ENCODE data around the gene GNG13. TPM values are rescaled to one million over a fixed set of nuclear protein-coding genes. Genes with fewer than 3 reads are reported as not detected.
"Not testable (repeated sequence)": the region's sequence is repeated elsewhere in the genome, so short reads cannot be mapped to it uniquely, and the experiment has no call there.

Gene GNG13
- total RNA-seq, 1 donor from 2014 or later, result not detected

- intact Hi-C loops (cut with micrococcal nuclease), result no loop called here
These were observed 35.6 kb downstream of the GNG13 start for GRCh38 chr16:764848-765487.

- intact Hi-C loops (cut with micrococcal nuclease), result no loop called here
These were observed 36.3 kb downstream of the GNG13 start for GRCh38 chr16:764184-764750.

- intact Hi-C loops (cut with micrococcal nuclease), result no loop called here
These were observed 37.0 kb downstream of the GNG13 start for GRCh38 chr16:763369-764183.

DNA sequence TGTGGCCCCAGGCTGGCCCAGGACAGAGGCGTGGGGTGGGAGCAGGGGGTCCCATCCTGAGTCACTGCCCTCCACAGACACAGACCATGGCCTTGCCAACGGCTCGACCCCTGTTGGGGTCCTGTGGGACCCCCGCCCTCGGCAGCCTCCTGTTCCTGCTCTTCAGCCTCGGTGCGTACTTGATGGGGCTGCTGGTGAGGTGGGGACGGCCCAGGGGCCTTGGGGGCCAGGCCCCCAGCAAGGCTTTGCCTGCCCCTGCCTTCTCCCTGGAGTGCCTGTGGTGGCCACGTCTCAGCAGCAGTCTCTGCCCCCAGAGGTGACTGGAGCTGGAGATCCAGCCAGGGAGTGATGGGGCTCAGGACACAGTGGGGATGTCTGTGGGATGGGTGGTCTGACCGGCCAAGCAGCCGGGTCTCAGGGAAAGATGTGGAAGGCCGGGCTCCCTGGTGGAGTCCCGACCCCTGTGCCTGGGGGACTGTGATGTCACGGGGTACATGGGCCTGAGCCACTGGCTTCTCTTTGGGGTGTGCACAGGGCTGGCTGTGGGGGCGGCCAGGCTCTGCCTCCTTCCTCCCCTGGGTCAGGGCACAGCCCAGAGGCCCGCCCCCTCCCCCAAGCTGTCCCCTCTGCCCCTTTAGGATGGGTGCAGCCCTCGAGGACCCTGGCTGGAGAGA is 37.8 kb downstream of the GNG13 start:
- intact Hi-C loops (cut with micrococcal nuclease), result no loop called here

GRCh38 chr16:761625-762513 is 38.7 kb downstream of the GNG13 start:
- intact Hi-C loops (cut with micrococcal nuclease), result no loop called here

DNA sequence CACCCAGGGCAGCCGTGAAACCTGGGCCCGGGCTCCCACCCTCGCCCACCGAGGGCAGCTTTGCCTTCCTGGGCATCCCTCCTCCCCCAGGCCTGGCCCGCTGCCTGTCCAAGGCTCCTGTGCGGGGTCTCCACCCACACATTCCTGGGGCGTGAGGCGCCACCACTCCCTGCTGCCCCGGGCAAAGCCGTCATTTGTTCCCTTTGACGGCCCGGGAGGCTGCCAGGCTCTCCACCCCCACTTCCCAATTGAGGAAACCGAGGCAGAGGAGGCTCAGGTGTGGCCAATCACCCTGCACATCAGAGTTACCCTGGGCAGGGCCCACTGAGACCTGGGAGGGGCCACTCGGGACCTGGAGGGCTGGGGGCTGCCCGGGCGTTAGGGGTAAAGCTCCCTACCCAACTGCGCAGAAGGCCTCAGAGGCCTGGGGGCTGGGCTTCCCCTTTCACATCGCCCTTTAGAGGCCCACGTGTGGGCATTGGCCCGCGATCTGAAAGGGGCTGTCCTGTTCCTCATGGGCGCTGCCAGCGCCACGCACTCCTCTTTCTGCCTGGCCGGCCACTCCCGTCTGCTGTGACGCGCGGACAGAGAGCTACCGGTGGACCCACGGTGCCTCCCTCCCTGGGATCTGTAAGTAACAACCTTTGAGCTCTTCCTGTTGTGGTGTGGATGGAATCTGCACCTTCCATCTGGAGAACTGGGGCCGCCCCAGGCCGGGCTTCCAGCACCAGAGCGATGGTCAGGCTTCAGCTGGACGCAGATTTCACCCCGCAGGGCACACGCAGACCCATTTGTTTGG is 39.8 kb downstream of the GNG13 start, which contains the start of gene MSLN:
Gene MSLN, plus strand, starts transcription at position 190 of the 799 bp plus-strand sequence. CDS start 1,947 bp downstream, outside the sequence.
- intact Hi-C loops (cut with micrococcal nuclease), result no loop called here

- intact Hi-C loops (cut with micrococcal nuclease), result no loop called here
These were observed 40.5 kb downstream of the GNG13 start for GRCh38 chr16:760065-760464.

DNA sequence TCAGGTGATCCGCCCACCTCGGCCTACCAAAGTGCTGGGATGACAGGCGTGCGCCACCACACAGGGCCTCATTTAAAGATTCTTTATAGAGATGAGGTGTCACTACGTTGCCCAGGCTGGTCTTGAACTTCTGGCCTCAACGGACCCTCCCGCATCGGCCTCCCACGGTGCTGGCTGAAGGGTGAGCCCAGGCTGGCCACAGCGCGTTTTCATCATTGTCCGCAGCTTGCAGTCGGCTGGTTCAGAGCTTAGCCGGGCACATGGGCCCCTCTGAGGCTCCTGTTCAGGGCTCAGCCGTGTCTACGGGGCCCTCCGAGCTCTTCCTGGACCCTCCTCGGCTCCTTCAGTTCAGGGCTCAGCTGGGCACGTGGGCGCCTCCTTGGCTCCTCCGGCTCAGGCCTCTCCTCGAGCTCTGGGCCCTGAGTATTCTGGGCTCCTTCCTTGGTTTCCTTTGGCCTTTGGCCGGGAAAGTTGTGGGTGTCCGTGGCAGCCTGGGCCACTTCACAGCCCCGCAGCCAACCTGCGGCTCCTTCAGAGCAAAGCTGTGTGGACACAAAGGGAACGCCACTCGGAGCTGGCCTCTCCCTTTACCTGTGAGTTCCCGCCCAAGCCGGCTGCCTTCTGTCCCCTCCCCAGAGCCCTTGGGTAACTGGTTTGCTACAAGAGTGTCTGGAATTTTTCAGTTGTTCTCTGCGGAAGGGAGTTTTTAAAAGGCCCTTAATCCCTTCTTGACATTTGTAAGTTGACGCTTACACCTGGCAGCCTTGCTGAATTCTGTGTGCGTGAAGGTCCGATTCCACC is 41.2 kb downstream of the GNG13 start:
- intact Hi-C loops (cut with micrococcal nuclease), result no loop called here

GRCh38 chr16:756428-756827 is 44.1 kb downstream of the GNG13 start:
- intact Hi-C loops (cut with micrococcal nuclease), result no loop called here

DNA sequence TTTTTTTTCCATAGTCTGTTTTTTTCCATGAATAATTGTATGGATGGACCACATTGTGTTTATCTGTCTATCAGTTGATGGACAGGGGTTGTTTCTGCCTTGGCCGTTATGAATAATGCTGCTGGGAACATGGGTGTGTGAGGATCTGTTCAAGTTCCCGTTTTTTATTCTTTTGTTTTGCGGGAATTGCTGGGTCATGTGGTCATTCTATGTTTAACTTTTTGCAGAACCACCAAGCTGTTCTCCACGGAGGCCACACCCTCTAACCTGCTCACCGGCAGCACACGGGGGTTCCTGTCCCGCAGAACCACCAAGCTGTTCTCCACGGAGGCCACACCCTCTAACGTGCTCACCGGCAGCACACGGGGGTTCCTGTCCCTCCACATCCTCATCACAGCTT is 45.9 kb downstream of the GNG13 start:
- intact Hi-C loops (cut with micrococcal nuclease), result no loop called here

DNA sequence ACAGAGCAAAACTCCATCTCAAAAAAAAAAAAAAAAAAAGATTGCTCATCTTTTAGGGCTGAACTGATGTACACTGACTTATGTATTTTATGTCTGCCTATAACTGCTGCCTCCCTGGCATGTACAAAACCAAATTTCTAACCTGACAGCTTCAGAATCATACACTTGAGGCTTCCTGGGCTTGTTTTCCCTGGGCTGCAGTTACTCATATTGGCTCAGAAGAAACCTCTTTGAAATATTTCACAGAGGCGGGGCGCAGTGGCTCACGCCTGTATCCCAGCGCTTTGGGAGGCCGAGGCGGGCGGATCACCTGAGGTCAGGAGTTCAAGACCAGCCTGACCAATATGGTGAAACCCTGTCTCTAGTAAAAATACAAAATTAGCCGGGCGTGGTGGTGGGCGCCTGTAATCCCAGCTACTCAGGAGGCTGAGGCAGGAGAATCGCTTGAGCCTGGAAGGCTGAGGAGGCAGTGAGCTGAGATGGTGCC is 46.4 kb downstream of the GNG13 start:
- intact Hi-C loops (cut with micrococcal nuclease), result not testable (repeated sequence)

GRCh38 chr16:752007-752312 is 48.6 kb downstream of the GNG13 start:
- intact Hi-C loops (cut with micrococcal nuclease), result no loop called here

DNA sequence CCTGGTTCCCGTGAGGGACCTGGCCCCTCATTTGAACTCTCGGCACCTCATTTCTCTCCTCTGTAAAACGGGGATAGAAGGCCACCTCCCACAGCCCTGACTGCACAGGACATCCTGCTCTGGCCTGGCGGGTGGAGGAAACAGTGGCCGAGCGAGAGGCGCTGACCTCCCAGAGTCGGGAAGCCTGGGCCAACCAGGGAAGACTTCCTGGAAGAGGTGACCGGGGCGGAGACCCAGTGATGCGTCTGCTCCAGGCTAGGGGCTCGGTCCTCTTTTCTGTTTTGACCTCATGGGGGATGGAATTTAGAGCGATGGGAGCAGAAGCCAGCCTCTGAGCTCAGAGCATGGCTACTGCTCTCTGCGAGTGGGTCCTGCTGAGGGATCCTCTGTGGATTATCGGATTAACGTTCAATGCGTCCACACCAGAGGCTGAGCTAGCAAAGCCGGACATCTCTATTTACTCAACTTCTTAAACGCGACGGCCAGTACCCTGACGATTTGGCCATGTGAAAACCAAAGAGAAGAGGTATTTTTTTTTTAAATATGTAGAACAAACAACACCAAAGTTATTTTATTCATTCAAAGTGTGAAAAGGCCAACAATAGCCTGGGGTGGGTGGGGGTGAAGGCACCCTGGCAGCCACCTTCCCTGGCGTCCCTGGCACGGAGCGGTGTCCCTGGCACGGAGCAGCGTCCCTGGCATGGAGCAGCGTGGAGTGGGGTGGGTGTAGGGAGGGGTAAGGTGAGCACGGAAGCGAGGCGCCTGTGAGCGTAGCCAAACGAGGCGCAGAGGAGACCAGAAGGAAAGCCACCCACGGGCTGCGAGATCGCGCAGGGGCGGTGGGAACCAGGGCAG is 49.2 kb downstream of the GNG13 start:
- intact Hi-C loops (cut with micrococcal nuclease), result no loop called here

DNA sequence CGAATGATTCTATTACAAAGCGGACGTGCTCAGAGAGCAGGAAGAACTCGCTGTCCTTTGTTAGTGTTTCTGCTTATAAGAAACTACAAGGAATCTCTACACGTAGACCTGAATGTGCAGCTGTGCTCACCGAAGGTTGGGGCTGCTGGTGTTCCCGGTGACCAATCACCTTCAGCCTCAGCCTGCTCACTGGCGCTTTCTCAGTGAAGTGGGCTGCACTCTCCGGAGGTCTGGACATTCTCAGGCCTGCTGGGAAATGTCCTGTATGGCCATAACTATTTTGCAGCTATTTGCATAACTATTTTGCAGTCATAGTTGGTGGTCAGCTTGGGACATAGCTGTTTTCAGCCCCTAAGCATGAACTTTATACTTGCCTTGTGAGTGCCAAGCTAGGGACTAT is 50.0 kb downstream of the GNG13 start:
- intact Hi-C loops (cut with micrococcal nuclease), result no loop called here

- intact Hi-C loops (cut with micrococcal nuclease), result no loop called here
These were observed 51.5 kb downstream of the GNG13 start for GRCh38 chr16:749010-749409.

Data from T-helper 1 cell treated with Interleukin-12 subunit alpha and Interleukin-12 subunit beta and Interleukin-4 antibody, amounts not matched to agents 30 ng/mL and 1 ng/mL, for 36 hours (primary cell).